ENCODE data around the gene CLCN6. TPM values are rescaled to one million over a fixed set of nuclear protein-coding genes. Genes with fewer than 3 reads are reported as not detected.
A peak's percentile ranks its signal among the peaks of the same experiment; 100 is the strongest.

The CLCN6 gene
- polyA plus RNA-seq, 2 of the 4 experiments (the other 2 are of a cell fraction): 5.7 to 9.0 TPM

DNA sequence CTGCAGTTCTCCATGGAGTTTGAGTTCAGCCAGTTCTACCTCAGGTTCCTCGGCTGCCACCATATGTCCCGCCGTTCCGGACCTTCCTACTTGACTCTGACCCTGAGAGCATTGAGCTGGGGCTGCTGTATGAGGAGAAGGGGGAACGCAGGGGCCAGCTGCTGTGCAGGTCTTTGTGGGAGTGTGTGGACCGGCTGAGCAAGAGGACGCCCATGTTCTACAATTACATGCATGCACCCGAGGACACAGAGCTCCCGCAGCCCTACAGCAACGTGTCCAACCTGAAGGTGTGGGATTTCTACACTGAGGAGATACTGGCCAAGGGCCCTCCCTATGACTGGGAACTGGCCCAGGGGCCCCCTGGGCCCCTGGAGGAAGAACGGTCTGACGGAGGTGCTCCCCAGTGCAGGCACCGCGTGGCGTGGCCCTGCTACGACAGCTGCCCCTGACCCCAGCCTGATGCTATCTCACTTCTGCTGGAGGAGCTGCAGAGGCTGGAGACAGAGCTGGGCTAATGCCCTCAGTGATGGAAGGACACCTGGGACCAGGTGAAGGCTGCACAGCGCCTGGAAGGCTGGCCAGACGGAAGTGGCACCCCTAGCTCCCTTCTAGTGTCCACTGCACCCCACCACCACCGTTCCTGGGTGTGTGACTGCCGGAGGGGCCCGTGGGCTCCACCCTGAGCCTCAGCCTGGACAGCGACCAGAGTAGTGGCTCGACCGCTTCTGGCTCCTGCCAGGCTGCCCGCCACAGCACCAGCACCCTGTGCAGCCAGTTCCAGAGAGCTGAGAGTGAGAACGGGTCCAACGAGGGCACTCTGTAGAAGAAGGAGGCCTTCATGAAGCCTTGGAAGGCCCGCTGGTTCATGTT, 73.6 kb downstream of the CLCN6 start:
- TF ChIP-seq, protein P1, sequence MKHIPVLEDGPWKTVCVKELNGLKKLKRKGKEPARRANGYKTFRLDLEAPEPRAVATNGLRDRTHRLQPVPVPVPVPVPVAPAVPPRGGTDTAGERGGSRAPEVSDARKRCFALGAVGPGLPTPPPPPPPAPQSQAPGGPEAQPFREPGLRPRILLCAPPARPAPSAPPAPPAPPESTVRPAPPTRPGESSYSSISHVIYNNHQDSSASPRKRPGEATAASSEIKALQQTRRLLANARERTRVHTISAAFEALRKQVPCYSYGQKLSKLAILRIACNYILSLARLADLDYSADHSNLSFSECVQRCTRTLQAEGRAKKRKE (CRISPR knock-in tag; IDR thresholded peaks at IDR 0.05; ENCODE audit: low read depth): no peak
- TF ChIP-seq CBX8 (IDR thresholded peaks at IDR 0.05): no peak
- TF ChIP-seq, protein P2, sequence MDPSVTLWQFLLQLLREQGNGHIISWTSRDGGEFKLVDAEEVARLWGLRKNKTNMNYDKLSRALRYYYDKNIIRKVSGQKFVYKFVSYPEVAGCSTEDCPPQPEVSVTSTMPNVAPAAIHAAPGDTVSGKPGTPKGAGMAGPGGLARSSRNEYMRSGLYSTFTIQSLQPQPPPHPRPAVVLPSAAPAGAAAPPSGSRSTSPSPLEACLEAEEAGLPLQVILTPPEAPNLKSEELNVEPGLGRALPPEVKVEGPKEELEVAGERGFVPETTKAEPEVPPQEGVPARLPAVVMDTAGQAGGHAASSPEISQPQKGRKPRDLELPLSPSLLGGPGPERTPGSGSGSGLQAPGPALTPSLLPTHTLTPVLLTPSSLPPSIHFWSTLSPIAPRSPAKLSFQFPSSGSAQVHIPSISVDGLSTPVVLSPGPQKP (IDR thresholded peaks at IDR 0.05; ENCODE audit: low read depth, low read length): no peak
- TF ChIP-seq RAD21 (conservative IDR thresholded peaks at IDR 0.05 in 1 of 2, IDR thresholded peaks at IDR 0.05 in 1 of 2): no peak
- no peak for TF ChIP-seq TFCP2L1 (CRISPR knock-in tag; IDR thresholded peaks at IDR 0.05)
- TF ChIP-seq PBX3 (IDR thresholded peaks at IDR 0.05): no peak
- TF ChIP-seq HEYL (CRISPR knock-in tag; IDR thresholded peaks at IDR 0.05): no peak
- no peak for TF ChIP-seq MAFK (IDR thresholded peaks at IDR 0.05; ENCODE audit: partially characterized antibody)
- CTCF ChIA-PET: interaction anchor here (0.6 to 3.9 kb wide), 5 partner anchors 11 to 88 kb away, joined by 3 to 15 read pairs (median 5); no protein-coding TSS in a partner anchor
- no peak for DNase-seq (ENCODE audit: low read depth in 1 of 2, low spot score in 1 of 2)
- POLR2A ChIA-PET: interaction anchor here (0.6 kb wide), 1 partner anchor 33 kb away, joined by 7 read pairs; no protein-coding TSS in a partner anchor
- Histone ChIP-seq H3K4me3 (no peak overlapping the region), H3K27ac (no peak overlapping the region), H3K9me3 (no peaks in the 10 kb centered on the region), H3K4me2 (no peak overlapping the region), H3K4me1 (no peaks in the 10 kb centered on the region)
- WGBS (ENCODE audit: missing lambda C conversion rate): 45% methylated on average over 12 of the region's 28 CpGs
- FAIRE-seq: no peak
- no peak; a peak in 1 of 6 replicates for ATAC-seq

DNA sequence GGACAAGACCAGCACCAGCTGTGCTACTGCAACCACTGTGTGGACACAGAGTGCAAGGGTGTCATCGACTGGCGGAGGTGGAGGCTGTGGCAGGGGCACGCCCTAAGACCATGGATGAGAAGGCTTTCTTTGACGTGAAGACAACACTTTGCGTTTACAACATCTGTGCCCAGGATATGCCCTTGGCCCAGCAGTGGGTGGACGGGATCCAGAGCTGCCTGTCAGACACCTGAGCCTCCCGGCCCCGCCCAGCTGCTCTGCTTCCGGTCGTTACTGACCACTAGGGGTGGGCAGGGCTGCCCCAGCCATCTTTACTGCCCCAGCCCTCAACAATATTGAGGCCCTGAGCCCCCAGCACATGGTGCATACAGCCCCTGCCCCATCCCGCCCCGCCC, 74.2 kb downstream of the CLCN6 start:
- Histone ChIP-seq H3K27ac (no peak overlapping the region), H3K4me2 (no peak overlapping the region), H3K4me3 (no peak overlapping the region), H3K4me1 (no peaks in the 10 kb centered on the region), H3K9me3 (no peaks in the 10 kb centered on the region)
- WGBS (ENCODE audit: missing lambda C conversion rate): 67% methylated on average over 1 of the region's 12 CpGs
- ChIA-PET CTCF (interaction anchor here (0.6 to 3.9 kb wide), 3 partner anchors 12 to 88 kb away, joined by 3 to 15 read pairs (median 13); no protein-coding TSS in a partner anchor), POLR2A (interaction anchor here (0.6 kb wide), 2 partner anchors 28 to 34 kb away, joined by 6 to 7 read pairs; no protein-coding TSS in a partner anchor)
- TF ChIP-seq RNF2 (IDR thresholded peaks at IDR 0.05; ENCODE audit: borderline replicate concordance, low read depth): no peak
- TF ChIP-seq ESRRA (IDR thresholded peaks at IDR 0.05; ENCODE audit: borderline replicate concordance, low read length): no peak
- no peak for TF ChIP-seq NFE2L2 (conservative IDR thresholded peaks at IDR 0.05; ENCODE audit: low read length)
- TF ChIP-seq ZFP36 (IDR thresholded peaks at IDR 0.05; ENCODE audit: borderline replicate concordance, partially characterized antibody): no peak
- no peak for TF ChIP-seq CBX8 (IDR thresholded peaks at IDR 0.05)
- TF ChIP-seq NPAS2 (CRISPR knock-in tag; IDR thresholded peaks at IDR 0.05; ENCODE audit: borderline replicate concordance): no peak
- no peak for TF ChIP-seq MAZ (IDR thresholded peaks at IDR 0.05; ENCODE audit: borderline replicate concordance, low read depth, low read length)
- TF ChIP-seq JUN (IDR thresholded peaks at IDR 0.05): no peak
- TF ChIP-seq, protein P3, sequence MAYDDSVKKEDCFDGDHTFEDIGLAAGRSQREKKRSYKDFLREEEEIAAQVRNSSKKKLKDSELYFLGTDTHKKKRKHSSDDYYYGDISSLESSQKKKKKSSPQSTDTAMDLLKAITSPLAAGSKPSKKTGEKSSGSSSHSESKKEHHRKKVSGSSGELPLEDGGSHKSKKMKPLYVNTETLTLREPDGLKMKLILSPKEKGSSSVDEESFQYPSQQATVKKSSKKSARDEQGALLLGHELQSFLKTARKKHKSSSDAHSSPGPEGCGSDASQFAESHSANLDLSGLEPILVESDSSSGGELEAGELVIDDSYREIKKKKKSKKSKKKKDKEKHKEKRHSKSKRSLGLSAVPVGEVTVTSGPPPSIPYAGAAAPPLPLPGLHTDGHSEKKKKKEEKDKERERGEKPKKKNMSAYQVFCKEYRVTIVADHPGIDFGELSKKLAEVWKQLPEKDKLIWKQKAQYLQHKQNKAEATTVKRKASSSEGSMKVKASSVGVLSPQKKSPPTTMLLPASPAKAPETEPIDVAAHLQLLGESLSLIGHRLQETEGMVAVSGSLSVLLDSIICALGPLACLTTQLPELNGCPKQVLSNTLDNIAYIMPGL (CRISPR knock-in tag; IDR thresholded peaks at IDR 0.05; ENCODE audit: borderline replicate concordance): no peak
- TF ChIP-seq EP300 (IDR thresholded peaks at IDR 0.05): no peak
- TF ChIP-seq TP53 (CRISPR knock-in tag; IDR thresholded peaks at IDR 0.05): no peak
- no peak for TF ChIP-seq BHLHE40 (IDR thresholded peaks at IDR 0.05; ENCODE audit: low read depth, low read length)
- TF ChIP-seq POLR2AphosphoS2 (conservative IDR thresholded peaks at IDR 0.05; ENCODE audit: low read length): no peak
- no peak for TF ChIP-seq MAX (IDR thresholded peaks at IDR 0.05)
- TF ChIP-seq HOXA7 (CRISPR knock-in tag; IDR thresholded peaks at IDR 0.05): no peak
- FAIRE-seq (no peak), DNase-seq (ENCODE audit: low read depth in 1 of 2, low spot score in 1 of 2) (no peak), ATAC-seq (peak in 1 of 2 experiments; percentile 30; a peak in 1 of 6 replicates)

Data from A549 (cell line).